Measurements from ENCODE around the gene USPL1.
"Not testable (repeated sequence)": the region's sequence is repeated elsewhere in the genome, so short reads cannot be mapped to it uniquely, and the experiment has no call there.

Gene USPL1

GRCh38 chr13:30617315-30618185, at the start of gene USPL1:
TSS of gene USPL1 (plus strand) at chr13:30617920. CDS start at chr13:30621141, 3,221 bp downstream.
- DNase-seq (ENCODE audit: low spot score), result peak; percentile 99

- peak; percentile 49 for DNase-seq (ENCODE audit: low spot score)
Measured at GRCh38 chr13:30569901-30570576, 47.7 kb upstream of the USPL1 start.

- DNase-seq (ENCODE audit: low spot score), result no peak
Measured at GRCh38 chr13:30570691-30571090, 47.0 kb upstream of the USPL1 start.

- peak; percentile 74 for DNase-seq (ENCODE audit: low spot score)
Measured at GRCh38 chr13:30572859-30573275, 44.9 kb upstream of the USPL1 start.

GRCh38 chr13:30576528-30576927, 41.2 kb upstream of the USPL1 start:
- DNase-seq (ENCODE audit: low spot score), result no peak

GRCh38 chr13:30577401-30577852, 40.3 kb upstream of the USPL1 start:
- DNase-seq (ENCODE audit: low spot score), result no peak

- no peak for DNase-seq (ENCODE audit: low spot score)
Measured at GRCh38 chr13:30580852-30581502, 36.7 kb upstream of the USPL1 start.

- DNase-seq (ENCODE audit: low spot score), result no peak
Measured at GRCh38 chr13:30581582-30581981, 36.1 kb upstream of the USPL1 start.

- no peak for DNase-seq (ENCODE audit: low spot score)
Measured at GRCh38 chr13:30584051-30584731, 33.5 kb upstream of the USPL1 start.

GRCh38 chr13:30585748-30586262, 31.9 kb upstream of the USPL1 start:
- no peak for DNase-seq (ENCODE audit: low spot score)

GRCh38 chr13:30587231-30587630, 30.5 kb upstream of the USPL1 start:
- DNase-seq (ENCODE audit: low spot score), result no peak

GRCh38 chr13:30587739-30588138, 30.0 kb upstream of the USPL1 start:
- no peak for DNase-seq (ENCODE audit: low spot score)

GRCh38 chr13:30593001-30593400, 24.7 kb upstream of the USPL1 start:
- DNase-seq (ENCODE audit: low spot score), result no peak

- DNase-seq (ENCODE audit: low spot score), result no peak
Measured at GRCh38 chr13:30600496-30600895, 17.2 kb upstream of the USPL1 start.

GRCh38 chr13:30601836-30602235, 15.9 kb upstream of the USPL1 start:
- no peak for DNase-seq (ENCODE audit: low spot score)

- DNase-seq (ENCODE audit: low spot score), result no peak
Measured at GRCh38 chr13:30605052-30605451, 12.7 kb upstream of the USPL1 start.

- not testable (repeated sequence) for DNase-seq (ENCODE audit: low spot score)
Measured at GRCh38 chr13:30607186-30607585, 10.5 kb upstream of the USPL1 start.

GRCh38 chr13:30607908-30608307, 9.8 kb upstream of the USPL1 start:
- no peak for DNase-seq (ENCODE audit: low spot score)

- no peak for DNase-seq (ENCODE audit: low spot score)
Measured at GRCh38 chr13:30608364-30608763, 9.4 kb upstream of the USPL1 start.

- DNase-seq (ENCODE audit: low spot score), result no peak
Measured at GRCh38 chr13:30610311-30610710, 7.4 kb upstream of the USPL1 start.

- no peak for DNase-seq (ENCODE audit: low spot score)
Measured at GRCh38 chr13:30615481-30615865, 2.2 kb upstream of the USPL1 start.

Measured in globus pallidus (tissue), 1 donor.